ENCODE data around the gene ASB6. TPM values are rescaled to one million over a fixed set of nuclear protein-coding genes. Genes with fewer than 3 reads are reported as not detected.

The ASB6 gene
- total RNA-seq, 4 donors from 2014 or later: 14.9 to 25.5 (median 22.4) TPM

DNA sequence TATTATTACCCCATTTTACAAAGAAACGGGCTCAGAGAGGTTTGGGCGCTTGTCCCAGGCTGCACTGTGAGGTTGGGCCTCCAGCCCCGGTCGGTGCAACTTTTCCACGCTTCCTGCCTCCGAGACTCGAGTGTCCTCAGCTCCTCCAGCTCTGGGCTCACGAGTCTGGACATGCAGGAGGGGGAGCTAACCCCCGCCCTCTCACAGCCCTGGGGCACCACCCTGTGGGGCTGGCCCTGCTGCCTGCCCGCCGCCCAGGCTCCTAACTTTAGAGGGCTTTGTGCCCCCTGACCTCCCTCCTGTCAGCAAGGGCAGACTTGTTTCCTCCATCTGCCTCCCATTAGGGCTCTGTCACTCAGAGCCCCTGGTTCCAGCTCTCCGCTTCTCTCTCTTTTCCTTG is 4.3 kb upstream of the ASB6 start:
- H3K27me3 ChIP-seq: no peaks in the 10 kb centered on the region
- DNase-seq (ENCODE audit: low spot score in 2 of 2): no peak
- WGBS, 2 donors: 75 to 76% methylated on average over 12 of the region's 12 CpGs
- TF ChIP-seq, protein P1, sequence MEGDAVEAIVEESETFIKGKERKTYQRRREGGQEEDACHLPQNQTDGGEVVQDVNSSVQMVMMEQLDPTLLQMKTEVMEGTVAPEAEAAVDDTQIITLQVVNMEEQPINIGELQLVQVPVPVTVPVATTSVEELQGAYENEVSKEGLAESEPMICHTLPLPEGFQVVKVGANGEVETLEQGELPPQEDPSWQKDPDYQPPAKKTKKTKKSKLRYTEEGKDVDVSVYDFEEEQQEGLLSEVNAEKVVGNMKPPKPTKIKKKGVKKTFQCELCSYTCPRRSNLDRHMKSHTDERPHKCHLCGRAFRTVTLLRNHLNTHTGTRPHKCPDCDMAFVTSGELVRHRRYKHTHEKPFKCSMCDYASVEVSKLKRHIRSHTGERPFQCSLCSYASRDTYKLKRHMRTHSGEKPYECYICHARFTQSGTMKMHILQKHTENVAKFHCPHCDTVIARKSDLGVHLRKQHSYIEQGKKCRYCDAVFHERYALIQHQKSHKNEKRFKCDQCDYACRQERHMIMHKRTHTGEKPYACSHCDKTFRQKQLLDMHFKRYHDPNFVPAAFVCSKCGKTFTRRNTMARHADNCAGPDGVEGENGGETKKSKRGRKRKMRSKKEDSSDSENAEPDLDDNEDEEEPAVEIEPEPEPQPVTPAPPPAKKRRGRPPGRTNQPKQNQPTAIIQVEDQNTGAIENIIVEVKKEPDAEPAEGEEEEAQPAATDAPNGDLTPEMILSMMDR (IDR thresholded peaks at IDR 0.05): no peak
- TF ChIP-seq POLR2A (IDR thresholded peaks at IDR 0.05): no peak
- peaks cover 0 to 19% (median 6%) of the 10 kb centered on the region in 4 donors for H3K4me1 ChIP-seq
- no peak overlapping the region for H3K4me3 ChIP-seq
- H3K9me3 ChIP-seq: no peaks in the 10 kb centered on the region
- H3K36me3 ChIP-seq: no peaks in the 10 kb centered on the region
- no peak overlapping the region for H3K27ac ChIP-seq

DNA sequence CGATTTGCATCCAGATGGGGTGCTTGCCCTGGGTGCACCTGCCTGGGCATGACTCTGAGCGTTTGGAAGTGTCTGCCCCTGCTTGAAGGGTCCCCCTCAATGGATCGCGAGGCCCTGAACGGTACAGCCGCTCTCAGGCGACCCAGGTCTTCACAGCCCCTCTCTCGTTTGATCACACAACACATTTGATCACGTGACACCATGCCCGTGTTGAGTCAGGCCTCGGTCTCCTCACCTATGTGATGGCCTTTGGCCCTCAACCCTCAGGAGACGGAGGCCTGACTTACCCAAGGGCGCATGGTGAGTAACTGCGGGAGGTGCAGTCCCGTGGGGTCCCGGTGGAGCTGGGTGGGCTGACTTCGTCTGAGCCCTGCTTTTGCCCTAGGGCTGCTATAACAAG is 3.0 kb upstream of the ASB6 start:
- H3K27me3 ChIP-seq: no peaks in the 10 kb centered on the region
- H3K4me3 ChIP-seq: no peak overlapping the region
- DNase-seq (ENCODE audit: low spot score in 2 of 2): no peak
- WGBS, 2 donors: 72 to 77% methylated on average over 16 to 17 of the region's 17 CpGs
- TF ChIP-seq, protein P1 (IDR thresholded peaks at IDR 0.05): no peak
- TF ChIP-seq POLR2A (IDR thresholded peaks at IDR 0.05) (no peak), EP300 (IDR thresholded peaks at IDR 0.05) (no peak)
- H3K9me3 ChIP-seq: no peaks in the 10 kb centered on the region
- H3K27ac ChIP-seq: no peak overlapping the region
- H3K4me1 ChIP-seq: peaks cover 4 to 32% (median 19%) of the 10 kb centered on the region in 4 donors
- no peaks in the 10 kb centered on the region for H3K36me3 ChIP-seq

- H3K27me3 ChIP-seq: no peaks in the 10 kb centered on the region
- peaks cover 4 to 37% (median 23%) of the 10 kb centered on the region in 4 donors for H3K4me1 ChIP-seq
- 64 to 70% methylated on average over 11 of the region's 11 CpGs for WGBS, 2 donors
- peaks cover 0 to 4% (median 0%) of the 10 kb centered on the region in 3 donors for H3K36me3 ChIP-seq
- no peak overlapping the region for H3K27ac ChIP-seq
- no peak overlapping the region for H3K4me3 ChIP-seq
- DNase-seq (ENCODE audit: low spot score in 2 of 2): no peak
- TF ChIP-seq EP300 (IDR thresholded peaks at IDR 0.05) (no peak), POLR2A (IDR thresholded peaks at IDR 0.05) (no peak)
- TF ChIP-seq, protein P1 (IDR thresholded peaks at IDR 0.05): no peak
- H3K9me3 ChIP-seq: no peaks in the 10 kb centered on the region
Observed at GRCh38 chr9:129644365-129644764, 2.4 kb upstream of the ASB6 start.

DNA sequence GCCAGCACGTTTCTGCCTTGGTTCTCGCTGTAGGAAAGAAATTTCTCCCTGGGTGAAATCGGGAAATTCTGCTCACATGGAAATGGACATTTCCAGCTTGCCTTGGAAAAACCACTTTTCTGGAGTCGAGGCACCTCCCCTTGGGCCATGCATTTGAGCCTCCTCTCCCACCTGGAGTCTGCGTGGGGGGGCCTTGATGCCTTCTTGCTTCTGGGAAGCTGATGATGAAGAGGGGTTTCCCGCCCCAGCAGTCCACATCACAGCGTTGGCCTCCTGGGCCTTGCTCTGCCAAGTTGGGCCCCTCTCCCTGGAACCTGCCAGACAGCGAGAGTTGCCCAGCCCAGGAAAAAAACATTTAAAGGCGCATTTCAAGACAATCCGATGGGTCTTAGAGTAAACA is 1.8 kb upstream of the ASB6 start:
- H3K4me1 ChIP-seq: peaks cover 4 to 38% (median 23%) of the 10 kb centered on the region in 4 donors
- 83% methylated on average over 10 of the region's 10 CpGs for WGBS, 2 donors
- H3K9me3 ChIP-seq: no peaks in the 10 kb centered on the region

More for the DNA sequence above, 1.8 kb upstream of the ASB6 start:
- H3K27ac ChIP-seq: no peak overlapping the region
- TF ChIP-seq EP300 (IDR thresholded peaks at IDR 0.05): no peak
- TF ChIP-seq, protein P1 (IDR thresholded peaks at IDR 0.05): no peak
- no peak for TF ChIP-seq POLR2A (IDR thresholded peaks at IDR 0.05)
- H3K36me3 ChIP-seq: peaks cover 0 to 10% (median 4%) of the 10 kb centered on the region in 3 donors
- no peak overlapping the region for H3K4me3 ChIP-seq
- H3K27me3 ChIP-seq: no peaks in the 10 kb centered on the region
- DNase-seq (ENCODE audit: low spot score in 2 of 2): no peak
